Measurements from ENCODE around the gene ADAM12. TPM values are rescaled to one million over a fixed set of nuclear protein-coding genes. Genes with fewer than 3 reads are reported as not detected.

Gene ADAM12
- total and polyA plus RNA-seq, 2 donors (not counting 3 experiments of a cell fraction or from before 2014, with no cell fraction given), result 0.22 to 0.33 TPM

GRCh38 chr10:126037946-126038345 lies 350.3 kb downstream of the ADAM12 start:
- DNase-seq (ENCODE audit: low read depth, low spot score) (no peak), FAIRE-seq (no peak)
- no peaks in the 10 kb centered on the region for H3K9me3 ChIP-seq (replicated peaks; ENCODE audit: control insufficient read depth, insufficient read depth, low read length)
- intact Hi-C loops (cut with micrococcal nuclease) (no loop called here), dilution Hi-C loops (cut with MboI; ENCODE audit: extremely low pct_ligation_motif_present, low sequenced_read_pairs) (no loop called here)
- H3K36me3 ChIP-seq (ENCODE audit: control insufficient read depth in 2 of 2, extremely low read depth in 1 of 2, insufficient read depth in 2 of 2, low read length in 2 of 2), result no peaks in the 10 kb centered on the region
- H3K79me2 ChIP-seq (ENCODE audit: control insufficient read depth, insufficient read depth, low read length), result no peaks in the 10 kb centered on the region
- peaks cover 14% of the 10 kb centered on the region for H3K4me1 ChIP-seq (ENCODE audit: control insufficient read depth, extremely low read depth, insufficient read depth, low read length)
- no peak overlapping the region for H3K27ac ChIP-seq (ENCODE audit: insufficient read depth, low read depth, low read length)
- H3K27me3 ChIP-seq (ENCODE audit: control insufficient read depth in 2 of 2, insufficient read depth in 2 of 2, low read length in 2 of 2), result no peaks in the 10 kb centered on the region
- H3K9me1 ChIP-seq (replicated peaks; ENCODE audit: control insufficient read depth, extremely low read depth, insufficient read depth, low read length), result no peaks in the 10 kb centered on the region
- no peak for TF ChIP-seq POLR2AphosphoS5 (IDR thresholded peaks at IDR 0.05; ENCODE audit: insufficient read depth, low read depth, low read length)
- no peak for TF ChIP-seq GATA2 (IDR thresholded peaks at IDR 0.05; ENCODE audit: insufficient read depth, insufficient read length, low read depth, low read length)
- TF ChIP-seq MYC (IDR thresholded peaks at IDR 0.05; ENCODE audit: low read depth, low read length), result no peak
- TF ChIP-seq EZH2 (IDR thresholded peaks at IDR 0.05; ENCODE audit: borderline replicate concordance, low read depth, low read length, severe bottlenecking), result no peak
- TF ChIP-seq FOS (IDR thresholded peaks at IDR 0.05; ENCODE audit: borderline replicate concordance, insufficient read depth, low read length), result no peak
- H2AFZ ChIP-seq (ENCODE audit: low read depth, low read length), result no peak overlapping the region
- CTCF ChIA-PET, result interaction anchor here (0.7 to 2.7 kb wide), 2 partner anchors 12 to 349 kb away, joined by 4 to 7 read pairs; no protein-coding TSS in a partner anchor
- no peaks in the 10 kb centered on the region for H4K20me1 ChIP-seq (replicated peaks; ENCODE audit: control insufficient read depth, extremely low read depth, insufficient read depth, low read length)
- no peak overlapping the region for H3K4me2 ChIP-seq (ENCODE audit: insufficient read depth, low read length)
- no peak overlapping the region for H3K4me3 ChIP-seq (replicated peaks in 1 of 3; ENCODE audit: insufficient read depth in 1 of 3, low read depth in 1 of 3, low read length in 3 of 3)
- POLR2A ChIA-PET, result no interaction called here
- BruUV-seq (replicated peaks), result no TSS peak
- no peak overlapping the region for H3K9ac ChIP-seq (replicated peaks; ENCODE audit: extremely low read depth, insufficient read depth, low read length)

GRCh38 chr10:126036515-126036914 lies 351.8 kb downstream of the ADAM12 start:
- ChIA-PET POLR2A (no interaction called here), CTCF (interaction anchor here (2.7 kb wide), 1 partner anchor 10 kb away, joined by 7 read pairs; no protein-coding TSS in a partner anchor)
- Histone ChIP-seq H3K27ac (ENCODE audit: insufficient read depth, low read depth, low read length) (no peak overlapping the region), H3K79me2 (ENCODE audit: control insufficient read depth, insufficient read depth, low read length) (no peaks in the 10 kb centered on the region), H3K4me2 (ENCODE audit: insufficient read depth, low read length) (no peak overlapping the region), H3K4me3 (replicated peaks in 1 of 3; ENCODE audit: insufficient read depth in 1 of 3, low read depth in 1 of 3, low read length in 3 of 3) (no peak overlapping the region), H3K4me1 (ENCODE audit: control insufficient read depth, extremely low read depth, insufficient read depth, low read length) (peaks cover 4% of the 10 kb centered on the region), H3K9ac (replicated peaks; ENCODE audit: extremely low read depth, insufficient read depth, low read length) (no peak overlapping the region), H3K9me3 (replicated peaks; ENCODE audit: control insufficient read depth, insufficient read depth, low read length) (no peaks in the 10 kb centered on the region), H2AFZ (ENCODE audit: low read depth, low read length) (no peak overlapping the region), H3K9me1 (replicated peaks; ENCODE audit: control insufficient read depth, extremely low read depth, insufficient read depth, low read length) (no peaks in the 10 kb centered on the region), H3K36me3 (ENCODE audit: control insufficient read depth in 2 of 2, extremely low read depth in 1 of 2, insufficient read depth in 2 of 2, low read length in 2 of 2) (no peaks in the 10 kb centered on the region), H4K20me1 (replicated peaks; ENCODE audit: control insufficient read depth, extremely low read depth, insufficient read depth, low read length) (no peaks in the 10 kb centered on the region), H3K27me3 (ENCODE audit: control insufficient read depth in 2 of 2, insufficient read depth in 2 of 2, low read length in 2 of 2) (no peaks in the 10 kb centered on the region)
- no peak for FAIRE-seq
- no peak for TF ChIP-seq MYC (IDR thresholded peaks at IDR 0.05; ENCODE audit: low read depth, low read length)
- dilution Hi-C loops (cut with MboI; ENCODE audit: extremely low pct_ligation_motif_present, low sequenced_read_pairs), result no loop called here
- DNase-seq (ENCODE audit: low read depth, low spot score), result no peak
- BruUV-seq (replicated peaks), result no TSS peak
- intact Hi-C loops (cut with micrococcal nuclease), result no loop called here
